GM10266 (cell line): Measurements from ENCODE around the gene HSD17B12.

Experiments used
- DNase-seq: peaks from one replicate; pipeline ENCODE4 v3.0.0; 2012; ENCODE audit errors: extremely low spot score
- CTCF ChIP-seq: IDR thresholded peaks from 2 replicates; pipeline ENCODE4 v1.5.1; 2012; ENCODE audit warnings: mild to moderate bottlenecking, low read depth; ENCODE audit not compliant: control insufficient read depth, insufficient read depth; ENCODE audit errors: missing control alignments

The HSD17B12 gene

GRCh38 chr11:43833657-43834073 is 153.1 kb downstream of the HSD17B12 start:
- TF ChIP-seq CTCF = no peak
- no peak for DNase-seq

GRCh38 chr11:43834286-43834685 is 153.7 kb downstream of the HSD17B12 start:
- no peak for TF ChIP-seq CTCF
- no peak for DNase-seq

GRCh38 chr11:43835104-43835503 is 154.6 kb downstream of the HSD17B12 start:
- DNase-seq = no peak
- TF ChIP-seq CTCF = no peak

- no peak for TF ChIP-seq CTCF
Observed at GRCh38 chr11:43837879-43838278, 157.3 kb downstream of the HSD17B12 start.

GRCh38 chr11:43842021-43842420 is 161.5 kb downstream of the HSD17B12 start:
- DNase-seq = no peak
- no peak for TF ChIP-seq CTCF

More at GRCh38 chr11:43837879-43838278, 157.3 kb downstream of the HSD17B12 start:
- DNase-seq = peak; percentile 18

GRCh38 chr11:43845816-43846215 is 165.3 kb downstream of the HSD17B12 start:
- TF ChIP-seq CTCF = no peak
- no peak for DNase-seq

GRCh38 chr11:43852057-43852636 is 171.6 kb downstream of the HSD17B12 start:
- TF ChIP-seq CTCF = peak; percentile 83
- DNase-seq = peak; percentile 52
